Suprapubic skin (tissue), 4 donors: Measurements from ENCODE around the gene RUFY4.

Experiments
- EP300 ChIP-seq: sonication (generic); formaldehyde crosslinking; IDR thresholded peaks from one replicate; pipeline ENCODE4 v1.6.1; 2017; ENCODE audit warnings: antibody characterized with exemption
- POLR2A ChIP-seq, 2 donors: fragments of 450-650 bp; IDR thresholded peaks; one replicate each; pipeline ENCODE4 v1.6.1; 2017; ENCODE audit warnings: antibody characterized with exemption in 2 of 2, mild to moderate bottlenecking in 2 of 2, moderate library complexity in 2 of 2
- POLR2AphosphoS5 ChIP-seq, 3 donors: sonication (generic); formaldehyde crosslinking; IDR thresholded peaks; one replicate each; pipeline ENCODE4 v1.6.1; 2017; ENCODE audit warnings: antibody characterized with exemption in 3 of 3
- TF ChIP-seq, protein P1 (sequence below), 2 donors: fragments of 200-600 bp in 1 of 2; fragments of 450-650 bp in 1 of 2; sonication (generic) in 1 of 2; IDR thresholded peaks; one replicate each; pipeline ENCODE4 v1.5.1; 2016 to 2019; ENCODE audit warnings: antibody characterized with exemption in 2 of 2, mild to moderate bottlenecking in 1 of 2, moderate library complexity in 1 of 2

DNA sequence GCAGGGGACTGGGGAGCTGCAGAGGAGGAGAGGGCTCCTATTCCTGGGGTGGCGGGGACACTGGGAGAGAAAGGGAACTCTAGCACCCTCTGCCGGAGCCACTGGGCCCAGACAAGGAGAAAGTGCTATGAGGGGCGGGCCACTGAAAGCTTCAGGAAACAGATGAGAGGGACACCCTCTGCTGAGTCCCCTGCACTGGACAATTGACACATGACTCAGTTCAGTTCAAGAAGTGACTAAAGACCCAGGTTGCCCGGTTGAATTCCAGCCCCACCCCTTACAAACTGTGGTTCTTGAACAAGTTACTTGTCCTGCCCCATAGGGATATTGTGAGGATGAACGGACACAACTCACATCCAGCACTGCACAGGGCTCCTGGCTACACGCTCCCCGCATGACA lies 5.0 kb downstream of the RUFY4 start:
- no peak for TF ChIP-seq POLR2AphosphoS5 (IDR thresholded peaks at IDR 0.05)
- TF ChIP-seq, protein P1, sequence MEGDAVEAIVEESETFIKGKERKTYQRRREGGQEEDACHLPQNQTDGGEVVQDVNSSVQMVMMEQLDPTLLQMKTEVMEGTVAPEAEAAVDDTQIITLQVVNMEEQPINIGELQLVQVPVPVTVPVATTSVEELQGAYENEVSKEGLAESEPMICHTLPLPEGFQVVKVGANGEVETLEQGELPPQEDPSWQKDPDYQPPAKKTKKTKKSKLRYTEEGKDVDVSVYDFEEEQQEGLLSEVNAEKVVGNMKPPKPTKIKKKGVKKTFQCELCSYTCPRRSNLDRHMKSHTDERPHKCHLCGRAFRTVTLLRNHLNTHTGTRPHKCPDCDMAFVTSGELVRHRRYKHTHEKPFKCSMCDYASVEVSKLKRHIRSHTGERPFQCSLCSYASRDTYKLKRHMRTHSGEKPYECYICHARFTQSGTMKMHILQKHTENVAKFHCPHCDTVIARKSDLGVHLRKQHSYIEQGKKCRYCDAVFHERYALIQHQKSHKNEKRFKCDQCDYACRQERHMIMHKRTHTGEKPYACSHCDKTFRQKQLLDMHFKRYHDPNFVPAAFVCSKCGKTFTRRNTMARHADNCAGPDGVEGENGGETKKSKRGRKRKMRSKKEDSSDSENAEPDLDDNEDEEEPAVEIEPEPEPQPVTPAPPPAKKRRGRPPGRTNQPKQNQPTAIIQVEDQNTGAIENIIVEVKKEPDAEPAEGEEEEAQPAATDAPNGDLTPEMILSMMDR (IDR thresholded peaks at IDR 0.05) = peak in 1 of 2 donors; percentile 17
- TF ChIP-seq EP300 = no peak
- TF ChIP-seq POLR2A (IDR thresholded peaks at IDR 0.05) = no peak
